A549 (cell line): ENCODE results near the gene SCARF1. TPM values are rescaled to one million over a fixed set of nuclear protein-coding genes. Genes with fewer than 3 reads are reported as not detected.

ENCODE experiments used
- ATAC-seq, 2 experiments: fragments of 200-7000 bp in 1 of 2; fragments of >200 bp in 1 of 2; cut with Nextera tagmentation in 1 of 2; cut with Tn5 transposase in 1 of 2; 3 replicates each; pipeline versions ENCODE4 v1.8.0 to v1.9.1; 2018 to 2020; ENCODE audit warnings: mild to moderate bottlenecking in 1 of 2, moderate library complexity in 1 of 2
- CTCF ChIA-PET: fragments of 300-600 bp; sonication (Branson Sonifier 250); formaldehyde crosslinking; extraction: SDS; loops from one replicate; lab custom pipeline; 2021; ENCODE audit warnings: antibody characterized with exemption, inconsistent platforms; lab: Yijun Ruan, JAX
- POLR2A ChIA-PET: fragments of 350-600 bp; formaldehyde crosslinking; extraction: SDS; loops from one replicate; lab custom pipeline; 2021; ENCODE audit warnings: antibody characterized with exemption, inconsistent platforms; lab: Yijun Ruan, JAX
- DNase-seq, 2 experiments: peaks; one replicate each; pipeline versions ENCODE4 v3.0.0 to v3.0.0-alpha.2; 2011 to 2016; ENCODE audit warnings: low read depth in 1 of 2, low spot score in 1 of 2
- FAIRE-seq: peaks from 2 replicates; lab custom pipeline; 2011; peaks lifted over from hg19 to GRCh38; lab: Jason Lieb, UNC
- H3K27ac ChIP-seq, 2 experiments: fragments of >200 bp; sonication (Bioruptor Twin); formaldehyde crosslinking; 3 replicates each; pipeline ENCODE4 v1.5.1; 2016 to 2017
- H3K4me1 ChIP-seq: fragments of >200 bp; sonication (Bioruptor Twin); formaldehyde crosslinking; 3 replicates; pipeline ENCODE4 v1.6.1; 2016
- H3K4me2 ChIP-seq: fragments of >200 bp; sonication (Bioruptor Twin); formaldehyde crosslinking; 3 replicates; pipeline ENCODE4 v1.6.1; 2016
- H3K4me3 ChIP-seq: fragments of >200 bp; sonication (Bioruptor Twin); formaldehyde crosslinking; 3 replicates; pipeline ENCODE4 v1.5.1; 2016
- H3K9me3 ChIP-seq: fragments of >200 bp; sonication (Bioruptor Twin); formaldehyde crosslinking; 3 replicates; pipeline ENCODE4 v1.6.1; 2016
- BHLHE40 ChIP-seq: IDR thresholded peaks from 2 replicates; pipeline ENCODE4 v1.6.1; 2012; ENCODE audit warnings: low read depth, low read length, inconsistent platforms
- CBX8 ChIP-seq: fragments of 200-600 bp; sonication (generic); IDR thresholded peaks from 2 replicates; pipeline ENCODE4 v1.6.1; 2016
- CHD2 ChIP-seq: fragments of 150-350 bp; IDR thresholded peaks from 2 replicates; pipeline ENCODE4 v1.6.1; 2014; ENCODE audit warnings: low read length; ENCODE audit not compliant: partially characterized antibody
- CHD4 ChIP-seq: fragments of 200-600 bp; sonication (generic); IDR thresholded peaks from 2 replicates; pipeline ENCODE4 v1.6.1; 2016; ENCODE audit warnings: antibody characterized with exemption, mild to moderate bottlenecking, borderline replicate concordance
- EHF ChIP-seq: fragments of 250-450 bp; sonication (Bioruptor Pico); IDR thresholded peaks from 2 replicates; pipeline ENCODE4 v1.5.0; 2020; ENCODE audit warnings: mild to moderate bottlenecking
- EP300 ChIP-seq, 2 experiments: fragments of >200 bp; sonication (Bioruptor Twin); formaldehyde crosslinking; IDR thresholded peaks; 2 replicates in 1 of 2; 3 replicates in 1 of 2; pipeline ENCODE4 v1.6.1; 2016 to 2017
- ESRRA ChIP-seq: fragments of 150-350 bp; IDR thresholded peaks from 2 replicates; pipeline ENCODE4 v1.6.1; 2014; ENCODE audit warnings: mild to moderate bottlenecking, low read length, borderline replicate concordance
- GATA3 ChIP-seq: IDR thresholded peaks from 2 replicates; pipeline ENCODE4 v1.6.1; 2012; ENCODE audit warnings: borderline replicate concordance
- HOXA7 ChIP-seq: fragments of 250-450 bp; sonication (Bioruptor Pico); IDR thresholded peaks from 2 replicates; pipeline ENCODE4 v1.5.0; 2020; ENCODE audit warnings: mild to moderate bottlenecking, moderate library complexity
- HOXB13 ChIP-seq: fragments of 250-450 bp; sonication (Bioruptor Pico); IDR thresholded peaks from 2 replicates; pipeline ENCODE4 v1.5.0; 2020; ENCODE audit warnings: low read depth, mild to moderate bottlenecking, moderate library complexity
- MYC ChIP-seq: IDR thresholded peaks from 2 replicates; pipeline ENCODE4 v1.6.1; 2012; ENCODE audit warnings: mild to moderate bottlenecking, inconsistent platforms, low read length, improper control_type of control experiment, borderline replicate concordance
- POLR2AphosphoS2 ChIP-seq: conservative IDR thresholded peaks from 2 replicates; pipeline ENCODE4 v1.6.1; 2012; ENCODE audit warnings: low read length, improper control_type of control experiment, inconsistent platforms
- RNF2 ChIP-seq: fragments of 200-600 bp; sonication (generic); IDR thresholded peaks from 2 replicates; pipeline ENCODE4 v1.6.1; 2016; ENCODE audit warnings: low read depth, mild to moderate bottlenecking, antibody characterized with exemption, moderate library complexity, borderline replicate concordance
- TP53 ChIP-seq: fragments of 250-450 bp; sonication (Bioruptor Pico); IDR thresholded peaks from 2 replicates; pipeline ENCODE4 v1.5.0; 2021; ENCODE audit warnings: mild to moderate bottlenecking, moderate library complexity
- WGBS: methylation state at CpG from one replicate; pipeline ENCODE4 v1.1.6; 2017; ENCODE audit errors: missing lambda C conversion rate; 5-methylcytosine and 5-hydroxymethylcytosine counted together
- polyA plus RNA-seq, 4 experiments: library from polyadenylated mRNA; depleted of rRNA in 3 of 4; stranded (reverse); fragments of >200 nt; fragmentation: RNase III in 1 of 4; extraction: RNeasy Plus Mini Kit Qiagen cat#74134 plus additional on column Dnase treatment in 1 of 4; gene quantifications; 2 replicates in 3 of 4; 3 replicates in 1 of 4; pipeline ENCODE4 v1.2.3, GENCODE V29; 2011 to 2017
- TF ChIP-seq, protein P1 (sequence below): IDR thresholded peaks from 2 replicates; pipeline ENCODE4 v1.6.1; 2012; ENCODE audit warnings: low read depth, borderline replicate concordance
- TF ChIP-seq, protein P2 (sequence below): IDR thresholded peaks from 2 replicates; pipeline ENCODE4 v1.6.1; 2012

SCARF1 gene
- polyA plus RNA-seq, 2 of the 4 experiments (the other 2 are of a cell fraction), result 0.09 to 0.30 TPM

DNA sequence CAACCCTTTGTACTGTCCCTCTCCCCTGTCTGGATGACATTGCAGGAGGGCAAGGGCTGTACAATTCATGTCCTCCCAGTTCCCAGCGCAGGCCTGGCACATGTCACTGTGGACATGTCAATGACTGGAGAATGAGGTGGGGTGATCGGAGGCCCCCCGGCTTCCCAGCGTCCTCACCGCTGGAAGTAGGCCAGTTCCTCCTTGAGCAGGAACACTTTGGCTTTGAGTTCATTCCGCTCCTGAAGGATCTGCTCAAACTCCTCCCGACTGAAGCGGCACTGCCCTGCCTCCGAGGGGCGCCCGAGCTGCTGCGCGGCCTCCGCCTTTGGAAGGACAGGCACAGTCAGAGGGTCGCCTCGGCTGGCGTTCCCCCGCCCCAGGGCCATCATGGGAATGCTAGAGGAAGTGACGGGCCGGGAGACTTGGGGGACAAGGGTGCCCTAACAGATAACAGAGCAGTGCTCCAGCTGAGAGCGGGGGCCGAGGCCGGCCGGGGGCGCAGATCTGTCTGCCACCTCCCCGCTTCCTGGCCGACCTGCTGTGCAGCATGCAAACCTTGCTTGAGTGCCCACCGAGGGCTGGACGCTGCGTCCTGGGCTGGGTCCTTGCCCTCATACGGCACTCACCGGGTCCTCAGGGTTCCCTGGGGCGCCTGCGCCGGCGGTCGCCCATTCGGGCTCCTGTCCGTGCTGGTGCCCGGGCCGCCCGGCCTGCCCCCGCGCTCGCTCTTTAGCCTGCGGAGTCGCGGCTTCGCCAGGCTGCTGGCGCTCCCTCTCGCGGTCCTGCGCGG is 2.8 kb upstream of the SCARF1 start (continued):
- no peak for TF ChIP-seq CHD4

DNA sequence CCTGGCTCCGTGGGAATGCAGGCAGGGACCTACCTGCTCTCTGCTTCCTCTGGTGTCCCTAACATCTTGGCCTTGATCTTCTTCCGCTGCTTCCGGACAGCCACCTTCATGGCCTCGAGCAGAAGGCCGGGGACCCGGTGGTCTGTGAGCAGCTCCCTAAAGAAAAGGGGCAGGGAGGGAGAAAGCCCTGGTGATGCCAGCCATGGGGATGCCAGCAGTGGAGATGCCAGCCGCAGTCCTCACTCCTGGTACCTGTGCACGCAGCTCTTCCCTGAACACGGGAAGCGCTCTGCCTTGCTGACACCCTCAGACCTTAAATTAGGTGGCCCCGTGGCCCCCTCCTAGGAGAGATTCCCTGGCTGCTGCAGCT is 2.3 kb upstream of the SCARF1 start:
- no peak for FAIRE-seq
- POLR2A ChIA-PET, result interaction anchor here (1.5 to 3.4 kb wide), 4 partner anchors 65 to 136 kb away, joined by 6 to 43 read pairs (median 14); no protein-coding TSS in a partner anchor
- H3K4me3 ChIP-seq, result no peak overlapping the region
- H3K4me1 ChIP-seq, result peaks cover 38% of the 10 kb centered on the region
- CTCF ChIA-PET, result interaction anchor here (0.8 to 11.7 kb wide), 33 partner anchors 8 to 389 kb away, joined by 3 to 204 read pairs (median 10); partner anchors contain the start of genes INPP5K, PITPNA, PRPF8 and RTN4RL1
- TF ChIP-seq GATA3, result no peak
- no peak for TF ChIP-seq ESRRA
- no peak for TF ChIP-seq POLR2AphosphoS2
- TF ChIP-seq, all 56 proteins: peak for 0
- 72% methylated on average over 11 of the region's 11 CpGs for WGBS
- Histone ChIP-seq H3K9me3 (no peaks in the 10 kb centered on the region), H3K4me2 (peak overlapping the region; percentile 97), H3K27ac (peak overlapping the region in 1 of 2 experiments; percentile 89; a peak in 2 of 6 replicates)
- no peak for ATAC-seq
- DNase-seq, result no peak

DNA sequence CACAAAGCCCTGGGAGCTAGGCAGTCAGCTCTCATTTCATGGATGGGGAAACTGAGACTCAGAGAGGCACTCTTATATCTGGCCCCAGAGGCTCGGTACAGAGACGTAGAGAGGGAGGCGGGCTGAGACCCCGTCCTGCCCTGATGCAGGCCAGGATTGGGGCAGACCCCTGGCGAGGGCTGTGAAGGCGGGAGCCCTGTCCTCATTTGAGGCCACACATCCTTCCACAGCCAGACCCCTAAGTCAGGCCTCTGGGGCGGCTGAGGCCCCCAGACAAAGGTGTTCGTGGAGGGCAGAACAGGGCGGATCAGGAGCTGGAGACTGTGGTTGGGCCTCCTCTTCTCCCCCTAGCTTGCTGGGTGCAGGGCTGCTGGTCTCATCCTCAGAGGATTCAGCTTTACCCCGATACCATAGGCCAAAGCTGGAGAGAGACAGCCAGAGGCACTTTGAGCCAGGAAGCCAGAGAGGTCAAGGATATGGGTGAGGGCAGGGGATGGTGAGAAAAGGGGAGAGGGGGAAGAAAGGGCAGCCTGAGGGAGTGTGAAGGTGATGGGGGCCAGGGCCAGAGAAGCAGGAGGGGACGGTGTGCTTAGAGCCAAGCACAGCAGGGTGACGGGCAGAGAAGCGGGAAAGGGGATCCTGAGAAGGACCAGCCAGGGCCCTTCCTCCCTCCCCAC is 805 bp upstream of the SCARF1 start:
- no peak for FAIRE-seq
- Histone ChIP-seq H3K9me3 (no peaks in the 10 kb centered on the region), H3K27ac (no peak overlapping the region), H3K4me1 (peaks cover 38% of the 10 kb centered on the region), H3K4me3 (no peak overlapping the region), H3K4me2 (no peak overlapping the region)
- 83% methylated on average over 13 of the region's 13 CpGs for WGBS
- CTCF ChIA-PET, result interaction anchor here (0.6 to 11.7 kb wide), 11 partner anchors 10 to 281 kb away, joined by 3 to 204 read pairs (median 4); partner anchors contain the start of gene SLC43A2
- no peak for TF ChIP-seq GATA3
- TF ChIP-seq CHD2, result no peak
- no peak for TF ChIP-seq TP53 (CRISPR knock-in tag)
- TF ChIP-seq HOXB13, result no peak
- POLR2A ChIA-PET, result no interaction called here
- no peak for ATAC-seq
- DNase-seq, result no peak

DNA sequence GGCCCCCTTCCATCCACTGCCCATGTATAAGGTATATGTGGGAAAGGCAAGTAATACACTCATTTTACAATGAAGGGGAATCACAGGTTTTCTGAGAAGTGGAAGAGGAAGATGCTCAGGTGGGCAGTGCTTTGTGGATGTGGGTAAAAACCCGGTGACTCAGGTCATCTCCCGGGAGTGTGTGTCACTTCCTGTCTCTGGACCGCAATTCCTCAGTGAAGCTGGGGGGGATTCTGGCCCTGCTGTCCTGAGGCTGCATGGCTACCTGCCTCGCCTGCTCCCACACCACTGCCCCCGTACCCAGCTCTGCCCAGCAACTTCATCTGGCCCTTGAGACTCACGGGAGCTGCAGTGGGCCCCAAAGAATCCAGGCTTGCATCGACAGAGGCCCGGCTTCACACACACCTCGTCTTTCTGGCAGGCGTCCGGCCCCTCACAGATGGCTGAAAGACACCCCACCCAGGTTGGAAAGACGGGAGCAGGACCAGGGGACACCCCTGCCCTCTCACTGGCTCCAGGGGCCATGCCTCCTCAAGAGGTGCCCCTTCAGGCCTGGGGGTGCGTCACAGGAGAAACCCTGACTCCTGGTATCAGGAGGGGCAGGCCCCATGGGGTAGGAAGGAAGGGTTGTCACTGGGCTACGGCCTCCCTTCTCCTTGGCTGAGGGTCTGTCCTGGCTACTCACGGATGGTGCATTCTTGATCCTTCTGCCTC is 882 bp downstream of the SCARF1 start:
- FAIRE-seq (no peak), ATAC-seq (no peak), DNase-seq (no peak)
- Histone ChIP-seq H3K4me1 (peaks cover 28% of the 10 kb centered on the region), H3K9me3 (no peaks in the 10 kb centered on the region), H3K4me3 (no peak overlapping the region), H3K4me2 (peak overlapping the region; percentile 100), H3K27ac (peak overlapping the region in 1 of 2 experiments; percentile 81; a peak in 2 of 6 replicates)
- 73% methylated on average over 15 of the region's 15 CpGs for WGBS
- ChIA-PET CTCF (interaction anchor here (0.6 to 11.7 kb wide), 11 partner anchors 7 to 119 kb away, joined by 3 to 204 read pairs (median 4); partner anchors contain the start of gene SLC43A2), POLR2A (no interaction called here)
- no peak for TF ChIP-seq EP300 (IDR thresholded peaks at IDR 0.05)
- TF ChIP-seq MYC, result no peak
- TF ChIP-seq TP53 (CRISPR knock-in tag), result no peak

DNA sequence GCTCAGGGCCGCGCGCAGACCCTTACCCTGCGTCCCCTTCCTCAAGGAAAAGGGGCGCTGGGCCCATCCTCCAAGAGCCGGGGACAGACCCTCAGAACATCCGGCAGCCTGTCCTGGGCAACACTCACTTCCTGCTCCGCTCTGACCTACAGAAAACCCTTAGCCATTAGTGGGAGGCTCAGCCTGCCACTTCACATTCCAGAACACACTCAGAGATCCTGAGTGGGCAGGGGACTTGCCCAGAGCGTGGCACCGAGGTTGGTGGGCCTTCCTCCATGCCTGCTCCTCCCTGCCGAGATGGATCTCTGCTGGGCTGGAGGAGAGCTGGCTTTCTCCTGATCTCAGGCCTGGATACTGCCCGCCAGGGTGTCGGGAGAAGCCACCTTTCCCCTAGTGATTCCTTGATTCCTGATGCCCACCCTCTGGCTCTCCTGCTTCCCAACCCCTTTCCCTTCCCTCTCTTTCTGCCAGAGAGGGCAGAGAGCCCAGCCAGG is 1.5 kb downstream of the SCARF1 start:
- no peak for DNase-seq
- ChIA-PET POLR2A (no interaction called here), CTCF (interaction anchor here (0.6 to 11.7 kb wide), 6 partner anchors 8 to 119 kb away, joined by 3 to 204 read pairs (median 60); partner anchors contain the start of gene SLC43A2)
- ATAC-seq, result no peak
- TF ChIP-seq, protein P1, sequence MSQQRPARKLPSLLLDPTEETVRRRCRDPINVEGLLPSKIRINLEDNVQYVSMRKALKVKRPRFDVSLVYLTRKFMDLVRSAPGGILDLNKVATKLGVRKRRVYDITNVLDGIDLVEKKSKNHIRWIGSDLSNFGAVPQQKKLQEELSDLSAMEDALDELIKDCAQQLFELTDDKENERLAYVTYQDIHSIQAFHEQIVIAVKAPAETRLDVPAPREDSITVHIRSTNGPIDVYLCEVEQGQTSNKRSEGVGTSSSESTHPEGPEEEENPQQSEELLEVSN, result no peak
- TF ChIP-seq BHLHE40, result no peak
- no peak for TF ChIP-seq POLR2AphosphoS2
- TF ChIP-seq CBX8, result no peak
- TF ChIP-seq, protein P2, sequence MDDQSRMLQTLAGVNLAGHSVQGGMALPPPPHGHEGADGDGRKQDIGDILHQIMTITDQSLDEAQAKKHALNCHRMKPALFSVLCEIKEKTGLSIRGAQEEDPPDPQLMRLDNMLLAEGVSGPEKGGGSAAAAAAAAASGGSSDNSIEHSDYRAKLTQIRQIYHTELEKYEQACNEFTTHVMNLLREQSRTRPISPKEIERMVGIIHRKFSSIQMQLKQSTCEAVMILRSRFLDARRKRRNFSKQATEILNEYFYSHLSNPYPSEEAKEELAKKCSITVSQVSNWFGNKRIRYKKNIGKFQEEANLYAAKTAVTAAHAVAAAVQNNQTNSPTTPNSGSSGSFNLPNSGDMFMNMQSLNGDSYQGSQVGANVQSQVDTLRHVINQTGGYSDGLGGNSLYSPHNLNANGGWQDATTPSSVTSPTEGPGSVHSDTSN, result no peak
- no peak for TF ChIP-seq CHD2
- TF ChIP-seq HOXB13, result no peak
- TF ChIP-seq HOXA7 (CRISPR knock-in tag), result no peak
- no peak for TF ChIP-seq EHF (CRISPR knock-in tag)
- no peak for TF ChIP-seq RNF2
- peak overlapping the region; percentile 100 for H3K4me2 ChIP-seq
- no peak for FAIRE-seq
- peak overlapping the region; percentile 88 for H3K4me3 ChIP-seq
- no peaks in the 10 kb centered on the region for H3K9me3 ChIP-seq
- 57% methylated on average over 13 of the region's 13 CpGs for WGBS
- H3K27ac ChIP-seq, result peak overlapping the region; percentile 59 to 81; a peak in 4 of 6 replicates
- peaks cover 31% of the 10 kb centered on the region for H3K4me1 ChIP-seq
